Loucy (cell line): ENCODE data around the gene RBFOX2.
"Not testable (repeated sequence)": the region's sequence is repeated elsewhere in the genome, so short reads cannot be mapped to it uniquely, and the experiment has no call there.

Experiments
- H2AFZ ChIP-seq: fragments of 200-600 bp; sonication (generic); 2 replicates; pipeline ENCODE4 v1.6.0; 2016; ENCODE audit warnings: antibody characterized with exemption, mild to moderate bottlenecking, low read length, moderate library complexity
- H3F3A ChIP-seq: fragments of 200-600 bp; 2 replicates; pipeline ENCODE4 v1.6.0; 2016; ENCODE audit warnings: antibody characterized with exemption, low read depth, mild to moderate bottlenecking
- H3K27me3 ChIP-seq: fragments of 200-600 bp; sonication (generic); 2 replicates; pipeline ENCODE4 v1.6.1; 2014; ENCODE audit warnings: low read length, mild to moderate bottlenecking; ENCODE audit not compliant: insufficient read depth, poor library complexity, severe bottlenecking
- H3K36me3 ChIP-seq: fragments of 200-600 bp; sonication (generic); 2 replicates; pipeline ENCODE4 v1.6.1; 2016; ENCODE audit warnings: low read length; ENCODE audit not compliant: insufficient read depth
- H3K4me1 ChIP-seq: fragments of 200-600 bp; sonication (generic); 2 replicates; pipeline ENCODE4 v1.5.1; 2014; ENCODE audit warnings: low read length, mild to moderate bottlenecking; ENCODE audit not compliant: insufficient read depth, poor library complexity, severe bottlenecking
- H3K4me2 ChIP-seq: fragments of 200-600 bp; sonication (generic); 2 replicates; pipeline ENCODE4 v1.6.0; 2014; ENCODE audit warnings: antibody characterized with exemption, low read length, low read depth, mild to moderate bottlenecking; ENCODE audit not compliant: poor library complexity, severe bottlenecking
- H3K4me3 ChIP-seq: fragments of 200-600 bp; sonication (generic); 2 replicates; pipeline ENCODE4 v1.5.1; 2014; ENCODE audit warnings: low read length, mild to moderate bottlenecking, mixed read lengths; ENCODE audit not compliant: poor library complexity, severe bottlenecking
- H3K79me2 ChIP-seq: fragments of 200-600 bp; sonication (generic); 2 replicates; pipeline ENCODE4 v1.6.1; 2014; ENCODE audit warnings: low read length; ENCODE audit not compliant: insufficient read depth
- H3K9ac ChIP-seq: fragments of 200-600 bp; sonication (generic); 2 replicates; pipeline ENCODE4 v1.6.0; 2014; ENCODE audit warnings: mild to moderate bottlenecking, low read depth, low read length, moderate library complexity; ENCODE audit not compliant: poor library complexity, severe bottlenecking
- H3K9me2 ChIP-seq: fragments of 200-600 bp; sonication (generic); replicated peaks from 2 replicates; pipeline ENCODE4 v1.6.1; 2016; ENCODE audit warnings: low read depth, low read length, mixed read lengths
- H3K9me3 ChIP-seq: fragments of 200-600 bp; sonication (generic); 2 replicates; pipeline ENCODE4 v1.6.1; 2014; ENCODE audit warnings: mild to moderate bottlenecking, antibody characterized with exemption, low read length, low read depth; ENCODE audit not compliant: insufficient read depth
- H4K20me1 ChIP-seq: fragments of 200-600 bp; sonication (generic); 2 replicates; pipeline ENCODE4 v1.6.0; 2014; ENCODE audit warnings: antibody characterized with exemption, low read length, mild to moderate bottlenecking; ENCODE audit not compliant: insufficient read depth, poor library complexity, severe bottlenecking
- CTCF ChIP-seq: fragments of 200-600 bp; sonication (generic); conservative IDR thresholded peaks from 2 replicates; pipeline ENCODE4 v1.5.1; 2014; ENCODE audit warnings: mild to moderate bottlenecking, antibody characterized with exemption, low read length
- EZH2phosphoT487 ChIP-seq: fragments of 200-600 bp; IDR thresholded peaks from 2 replicates; pipeline ENCODE4 v1.6.1; 2018; ENCODE audit warnings: antibody characterized with exemption, mild to moderate bottlenecking, moderate library complexity, borderline replicate concordance

The RBFOX2 gene

GRCh38 chr22:36021606-36022153 lies 6.9 kb downstream of the RBFOX2 start:
- H3K36me3 ChIP-seq, result no peaks in the 10 kb centered on the region
- H3K9ac ChIP-seq, result peak overlapping the region; percentile 20
- H4K20me1 ChIP-seq, result no peaks in the 10 kb centered on the region
- peak overlapping the region; percentile 72 for H3K4me2 ChIP-seq
- no peaks in the 10 kb centered on the region for H3K9me2 ChIP-seq
- peaks cover 9% of the 10 kb centered on the region; the same call in 1 of the 2 replicates for H3K79me2 ChIP-seq
- H3K4me3 ChIP-seq, result peak overlapping the region; percentile 42
- H3F3A ChIP-seq, result peaks cover 11% of the 10 kb centered on the region; the same call in 1 of the 2 replicates
- H3K4me1 ChIP-seq, result peaks cover 53% of the 10 kb centered on the region
- TF ChIP-seq CTCF (no peak), EZH2phosphoT487 (no peak)
- no peaks in the 10 kb centered on the region for H3K27me3 ChIP-seq
- H2AFZ ChIP-seq, result 0 out of 2 replicates have a peak overlapping the region, but pooled peaks have one; percentile 24
- H3K9me3 ChIP-seq, result no peaks in the 10 kb centered on the region

GRCh38 chr22:36020865-36021264 lies 7.8 kb downstream of the RBFOX2 start:
- not testable (repeated sequence) for H3K36me3 ChIP-seq, H2AFZ ChIP-seq, H3K9me2 ChIP-seq, H4K20me1 ChIP-seq, H3K9ac ChIP-seq, H3K27me3 ChIP-seq, H3K4me3 ChIP-seq, H3K4me2 ChIP-seq, H3K9me3 ChIP-seq
- Histone ChIP-seq H3K79me2 (peaks cover 16% of the 10 kb centered on the region; the same call in 1 of the 2 replicates), H3F3A (peaks cover 11% of the 10 kb centered on the region; the same call in 1 of the 2 replicates), H3K4me1 (peaks cover 57% of the 10 kb centered on the region)

GRCh38 chr22:36017651-36018091 lies 11.0 kb downstream of the RBFOX2 start:
- H3K4me3 ChIP-seq, result peak overlapping the region; percentile 19
- no peaks in the 10 kb centered on the region for H4K20me1 ChIP-seq
- peak overlapping the region; percentile 64 for H3K4me2 ChIP-seq
- H3K9ac ChIP-seq, result peak overlapping the region; percentile 24
- peaks cover 19% of the 10 kb centered on the region; the same call in 1 of the 2 replicates for H3K79me2 ChIP-seq
- no peaks in the 10 kb centered on the region for H3K9me3 ChIP-seq
- H3K9me2 ChIP-seq, result no peaks in the 10 kb centered on the region
- TF ChIP-seq CTCF, result no peak
- no peak for TF ChIP-seq EZH2phosphoT487
- no peaks in the 10 kb centered on the region for H3K36me3 ChIP-seq
- H3K4me1 ChIP-seq, result peaks cover 50% of the 10 kb centered on the region
- H3K27me3 ChIP-seq, result no peaks in the 10 kb centered on the region
- no peak overlapping the region for H2AFZ ChIP-seq
- H3F3A ChIP-seq, result peaks cover 8% of the 10 kb centered on the region; the same call in 1 of the 2 replicates

GRCh38 chr22:36016684-36017083 lies 11.9 kb downstream of the RBFOX2 start:
- Histone ChIP-seq H4K20me1 (no peaks in the 10 kb centered on the region), H3F3A (no peaks in the 10 kb centered on the region), H3K9ac (no peak overlapping the region), H2AFZ (no peak overlapping the region), H3K79me2 (peaks cover 18% of the 10 kb centered on the region; the same call in 1 of the 2 replicates), H3K9me3 (no peaks in the 10 kb centered on the region), H3K27me3 (no peaks in the 10 kb centered on the region), H3K4me1 (peaks cover 40% of the 10 kb centered on the region), H3K9me2 (no peaks in the 10 kb centered on the region), H3K4me2 (no peak overlapping the region), H3K4me3 (no peak overlapping the region), H3K36me3 (no peaks in the 10 kb centered on the region)
- TF ChIP-seq CTCF (no peak), EZH2phosphoT487 (no peak)
